H1 (cell line): ENCODE results near the gene HERC5. TPM values are rescaled to one million over a fixed set of nuclear protein-coding genes. Genes with fewer than 3 reads are reported as not detected.

Experiments
- CTCF ChIA-PET: fragments of 300-600 bp; sonication (Branson Sonifier 250); formaldehyde crosslinking; loops from one replicate; lab custom pipeline; 2021; ENCODE audit not compliant: partially characterized antibody; lab: Charles Lee
- POLR2A ChIA-PET: fragments of 300-600 bp; sonication (Branson Sonifier 250); formaldehyde crosslinking; loops from one replicate; lab custom pipeline; 2021; ENCODE audit warnings: inconsistent platforms; ENCODE audit not compliant: partially characterized antibody; lab: Charles Lee
- DNase-seq, 2 experiments: peaks; one replicate each; pipeline versions ENCODE4 v3.0.0 to v3.0.0-alpha.2; 2010 to 2022; ENCODE audit warnings: low spot score in 2 of 2, low read depth in 1 of 2, mixed read lengths in 1 of 2
- FAIRE-seq: peaks from 2 replicates; lab custom pipeline; 2011; peaks lifted over from hg19 to GRCh38; lab: Jason Lieb, UNC
- H2AFZ ChIP-seq: 2 replicates; pipeline ENCODE4 v1.8.1; 2012; ENCODE audit warnings: low read length, inconsistent platforms
- H2AK5ac ChIP-seq: 2 replicates; pipeline ENCODE4 v1.6.1; 2013; ENCODE audit warnings: low read depth, low read length
- H2BK120ac ChIP-seq: replicated peaks from 2 replicates; pipeline ENCODE3; 2013; ENCODE audit warnings: low read depth, low read length, inconsistent platforms
- H2BK12ac ChIP-seq: 2 replicates; pipeline ENCODE4 v1.6.1; 2013; ENCODE audit warnings: low read depth, low read length
- H2BK15ac ChIP-seq: 2 replicates; pipeline ENCODE4 v1.6.1; 2013; ENCODE audit warnings: low read length
- H2BK20ac ChIP-seq: 2 replicates; pipeline ENCODE4 v1.6.1; 2013; ENCODE audit warnings: low read length
- H2BK5ac ChIP-seq: 2 replicates; pipeline ENCODE4 v1.6.1; 2013; ENCODE audit warnings: low read depth, low read length
- H3K14ac ChIP-seq: 2 replicates; pipeline ENCODE4 v1.6.1; 2013; ENCODE audit warnings: inconsistent platforms; ENCODE audit not compliant: insufficient read length
- H3K18ac ChIP-seq: 2 replicates; pipeline ENCODE4 v1.6.1; 2013; ENCODE audit warnings: low read length; ENCODE audit errors: extremely low read depth
- H3K23ac ChIP-seq: 2 replicates; pipeline ENCODE4 v1.6.1; 2013; ENCODE audit warnings: inconsistent platforms; ENCODE audit not compliant: insufficient read length
- H3K23me2 ChIP-seq: 2 replicates; pipeline ENCODE4 v1.6.1; 2013; ENCODE audit warnings: low read depth, low read length
- H3K27ac ChIP-seq: 2 replicates; pipeline ENCODE4 v1.6.1; 2011; ENCODE audit warnings: low read depth, low read length, inconsistent platforms
- H3K27me3 ChIP-seq, 4 experiments: replicated peaks in 1 of 4; 1 replicate in 1 of 4; 2 replicates in 3 of 4; pipeline versions ENCODE4 v1.6.1 to v1.8.1; 2011 to 2013; ENCODE audit warnings: low read length in 3 of 4, mild to moderate bottlenecking in 3 of 4, inconsistent platforms in 2 of 4, mixed read lengths in 2 of 4, moderate library complexity in 1 of 4; ENCODE audit not compliant: control insufficient read depth in 3 of 4, insufficient read depth in 3 of 4; ENCODE audit errors: extremely low read depth in 1 of 4
- H3K36me3 ChIP-seq, 4 experiments: 2 replicates each; pipeline versions ENCODE4 v1.6.1 to v1.8.1; 2011 to 2013; ENCODE audit warnings: mild to moderate bottlenecking in 4 of 4, low read length in 3 of 4, moderate library complexity in 2 of 4, control low read depth in 1 of 4, inconsistent platforms in 1 of 4; ENCODE audit not compliant: insufficient read depth in 4 of 4, control insufficient read depth in 2 of 4
- H3K4ac ChIP-seq: replicated peaks from 2 replicates; pipeline ENCODE3; 2013; ENCODE audit warnings: low read length, low read depth, mixed read lengths, inconsistent platforms; ENCODE audit not compliant: insufficient read length
- H3K4me1 ChIP-seq, 4 experiments: replicated peaks in 1 of 4; 1 replicate in 1 of 4; 2 replicates in 3 of 4; pipeline versions ENCODE4 v1.6.1 to v1.8.1; 2011 to 2013; ENCODE audit warnings: low read length in 3 of 4, inconsistent platforms in 2 of 4, mixed read lengths in 1 of 4; ENCODE audit not compliant: insufficient read depth in 4 of 4, control insufficient read depth in 3 of 4
- H3K4me2 ChIP-seq, 2 experiments: 2 replicates each; pipeline versions ENCODE4 v1.6.1 to v1.8.1; 2011 to 2013; ENCODE audit warnings: low read depth in 2 of 2, low read length in 2 of 2, control low read depth in 1 of 2, inconsistent platforms in 1 of 2, mild to moderate bottlenecking in 1 of 2; ENCODE audit not compliant: insufficient read depth in 1 of 2
- H3K4me3 ChIP-seq, 4 experiments: fragments of 200-600, 300-600 bp in 1 of 4; sonication (generic), shearing (Covaris generic), sonication (Bioruptor Twin) in 1 of 4; 2 replicates each; pipeline versions ENCODE4 v1.5.1 to v1.8.1; 2011 to 2016; ENCODE audit warnings: low read length in 4 of 4, low read depth in 3 of 4, control low read depth in 2 of 4, inconsistent platforms in 2 of 4, mild to moderate bottlenecking in 2 of 4, mixed read lengths in 1 of 4, moderate library complexity in 1 of 4; ENCODE audit not compliant: insufficient read depth in 2 of 4; ENCODE audit errors: extremely low read depth in 1 of 4
- H3K56ac ChIP-seq: replicated peaks from 2 replicates; pipeline ENCODE3; 2013; ENCODE audit warnings: low read depth, mild to moderate bottlenecking, mixed read lengths, low read length, inconsistent platforms; ENCODE audit not compliant: insufficient read length
- H3K79me1 ChIP-seq: 2 replicates; pipeline ENCODE4 v1.6.1; 2013; ENCODE audit warnings: low read depth, low read length, control low read depth
- H3K79me2 ChIP-seq, 2 experiments: 2 replicates each; pipeline versions ENCODE4 v1.6.1 to v1.8.1; 2012 to 2013; ENCODE audit warnings: low read length in 2 of 2, mild to moderate bottlenecking in 2 of 2, inconsistent platforms in 1 of 2; ENCODE audit not compliant: insufficient read depth in 2 of 2, control insufficient read depth in 1 of 2
- H3K9ac ChIP-seq, 4 experiments: replicated peaks in 1 of 4; 1 replicate in 1 of 4; 2 replicates in 3 of 4; pipeline versions ENCODE4 v1.6.1 to v1.8.1; 2011 to 2013; ENCODE audit warnings: low read depth in 3 of 4, low read length in 3 of 4, control low read depth in 2 of 4, mild to moderate bottlenecking in 2 of 4, moderate library complexity in 2 of 4, inconsistent platforms in 1 of 4; ENCODE audit errors: extremely low read depth in 1 of 4
- H3K9me3 ChIP-seq, 2 experiments: 2 replicates each; pipeline versions ENCODE4 v1.6.1 to v1.8.1; 2012 to 2013; ENCODE audit warnings: mild to moderate bottlenecking in 2 of 2, moderate library complexity in 2 of 2, control low read depth in 1 of 2, inconsistent platforms in 1 of 2, low read depth in 1 of 2, low read length in 1 of 2, mixed read lengths in 1 of 2; ENCODE audit not compliant: insufficient read depth in 2 of 2
- H4K20me1 ChIP-seq, 2 experiments: replicated peaks in 1 of 2; 2 replicates each; pipeline versions ENCODE3 to v1.8.1; 2011 to 2013; ENCODE audit warnings: inconsistent platforms in 2 of 2, low read length in 2 of 2, mild to moderate bottlenecking in 1 of 2; ENCODE audit not compliant: insufficient read depth in 2 of 2, control insufficient read depth in 1 of 2
- H4K5ac ChIP-seq: 2 replicates; pipeline ENCODE4 v1.6.1; 2013; ENCODE audit warnings: low read length, low read depth, mixed read lengths, inconsistent platforms; ENCODE audit not compliant: insufficient read length
- H4K8ac ChIP-seq: 2 replicates; pipeline ENCODE4 v1.8.0; 2013; ENCODE audit warnings: mild to moderate bottlenecking, moderate library complexity, low read length, inconsistent platforms; ENCODE audit not compliant: insufficient read depth; ENCODE audit errors: extremely low read depth
- H4K91ac ChIP-seq: replicated peaks from 2 replicates; pipeline ENCODE3; 2013; ENCODE audit warnings: low read length, mixed read lengths, inconsistent platforms; ENCODE audit not compliant: insufficient read length
- GTF2F1 ChIP-seq: IDR thresholded peaks from 2 replicates; pipeline ENCODE4 v1.6.1; 2012; ENCODE audit warnings: low read depth, low read length, improper control_type of control experiment, borderline replicate concordance
- WGBS, 2 experiments: shearing (Covaris generic) in 1 of 2; methylation state at CpG; one replicate each; pipeline versions ENCODE4 v1.1.6 to v1.1.7; 2013 to 2015; ENCODE audit warnings: low lambda C conversion rate in 2 of 2, mixed read lengths in 2 of 2, inconsistent platforms in 1 of 2, low coverage in 1 of 2, missing lambda C conversion rate in 1 of 2; ENCODE audit not compliant: insufficient replicate concordance in 2 of 2, insufficient coverage in 1 of 2, insufficient read length in 1 of 2; ENCODE audit errors: extremely low coverage in 1 of 2, missing lambda C conversion rate in 1 of 2; 5-methylcytosine and 5-hydroxymethylcytosine counted together
- polyA plus RNA-seq, 7 experiments: library from polyadenylated mRNA; depleted of rRNA in 3 of 7; stranded (reverse) in 5 of 7; unstranded in 2 of 7; fragments of >200 nt in 5 of 7; fragments of 200-250 nt in 2 of 7; gene quantifications; 1 replicate in 5 of 7; 2 replicates in 1 of 7; 4 replicates in 1 of 7; pipeline versions ENCODE4 v1.2.1 to v1.2.3, GENCODE V29; 2011 to 2013; ENCODE audit warnings: missing spikeins in 2 of 7, mixed read lengths in 2 of 7
- total RNA-seq: library from RNA; stranded (reverse); fragmentation: NEBNext Ultra II Directional; extraction: Animal tissue kit (Norgen Biotek cat#: 25700); gene quantifications from 2 replicates; pipeline ENCODE4 v1.2.1, GENCODE V29; 2021
- TF ChIP-seq, protein P1 (sequence below): IDR thresholded peaks from 2 replicates; pipeline ENCODE4 v1.6.1; 2012; ENCODE audit warnings: inconsistent platforms

HERC5 gene
- total and polyA plus RNA-seq, 2 of the 8 experiments (the other 6 are each of a cell fraction or from before 2014, with no cell fraction given), result 6.6 to 20.7 TPM

DNA sequence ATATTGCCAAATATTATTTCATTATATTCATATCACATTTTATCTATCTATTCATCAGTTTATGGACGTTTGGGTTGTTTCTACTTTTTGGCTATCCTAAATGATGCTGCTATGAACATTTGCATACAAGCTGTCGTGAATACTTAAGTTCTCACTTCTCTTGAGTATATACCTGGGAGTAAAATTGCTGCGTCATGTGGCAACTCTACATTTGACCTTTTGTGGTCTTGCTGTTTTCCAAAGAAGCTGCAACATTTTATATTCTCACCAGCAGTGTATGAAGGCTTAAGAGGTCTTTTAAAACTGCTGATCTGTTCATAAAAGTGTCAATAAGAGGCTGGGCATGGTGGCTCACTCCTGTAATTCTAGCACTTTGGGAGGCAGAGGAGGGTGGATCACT is 60.9 kb downstream of the HERC5 start:
- POLR2A ChIA-PET, result no interaction called here
- TF ChIP-seq, protein P1, sequence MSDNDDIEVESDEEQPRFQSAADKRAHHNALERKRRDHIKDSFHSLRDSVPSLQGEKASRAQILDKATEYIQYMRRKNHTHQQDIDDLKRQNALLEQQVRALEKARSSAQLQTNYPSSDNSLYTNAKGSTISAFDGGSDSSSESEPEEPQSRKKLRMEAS, result no peak
- no peak for TF ChIP-seq GTF2F1
- Histone ChIP-seq H3K4ac (no peak overlapping the region), H3K4me2 (no peak overlapping the region), H2AFZ (no peak overlapping the region), H3K9me3 (no peaks in the 10 kb centered on the region), H4K20me1 (peaks cover 3% of the 10 kb centered on the region in 2 experiments), H3K36me3 (peaks cover 0 to 16% (median 4%) of the 10 kb centered on the region in 4 experiments; a peak in 4 of 8 replicates), H2BK20ac (no peak overlapping the region), H3K56ac (no peak overlapping the region), H2BK5ac (no peak overlapping the region), H2AK5ac (no peak overlapping the region), H4K5ac (no peak overlapping the region), H4K8ac (no peak overlapping the region), H3K14ac (no peak overlapping the region), H3K79me1 (no peaks in the 10 kb centered on the region), H3K4me1 (peaks cover 0 to 3% (median 1%) of the 10 kb centered on the region in 4 experiments; a peak in 3 of 7 replicates), H3K27ac (no peak overlapping the region), H3K9ac (no peak overlapping the region), H4K91ac (no peak overlapping the region), H2BK12ac (no peak overlapping the region), H3K23me2 (no peaks in the 10 kb centered on the region), H3K18ac (no peak overlapping the region), H3K79me2 (peaks cover 0 to 19% of the 10 kb centered on the region in 2 experiments; a peak in 3 of 4 replicates), H3K27me3 (no peaks in the 10 kb centered on the region), H2BK15ac (no peak overlapping the region), H2BK120ac (no peak overlapping the region), H3K4me3 (no peak overlapping the region), H3K23ac (no peak overlapping the region)
- FAIRE-seq (no peak), DNase-seq (no peak)
- WGBS, 2 experiments, result 84% methylated on average over 3 of the region's 3 CpGs; no CpG with 5 or more reads in 1 of the 2 experiments
- CTCF ChIA-PET, result interaction anchor here (1.2 to 7.7 kb wide), 4 partner anchors 9 to 306 kb away, joined by 4 to 112 read pairs (median 8); no protein-coding TSS in a partner anchor
